C4-2B (cell line): ENCODE data around the gene FBXL14.

Source experiments
- ZFX ChIP-seq: fragments of 450-650 bp; IDR thresholded peaks from 2 replicates; pipeline ENCODE4 v1.6.1; 2017
- TF ChIP-seq, protein P1 (sequence below): fragments of 450-650 bp; conservative IDR thresholded peaks from 2 replicates; pipeline ENCODE4 v1.5.1; 2017; ENCODE audit warnings: mild to moderate bottlenecking

DNA sequence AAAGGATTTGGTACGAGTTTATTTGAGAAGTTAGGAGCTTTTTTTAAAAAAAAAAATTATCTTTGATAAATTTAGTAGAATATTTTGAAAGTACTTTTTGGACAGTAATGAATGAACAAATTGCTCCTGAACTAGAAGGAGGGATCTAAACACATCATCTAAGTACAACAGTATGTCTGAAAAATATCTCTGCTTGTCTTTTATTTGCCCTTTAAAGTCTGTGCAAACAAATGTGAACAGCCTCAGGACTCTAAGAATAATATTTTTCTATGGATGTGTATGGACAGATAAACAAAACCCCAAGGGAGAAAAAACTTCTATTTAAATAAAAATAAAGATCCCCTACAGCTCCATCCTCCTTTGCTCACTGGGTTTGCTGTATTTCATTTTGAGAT is 19.5 kb downstream of the FBXL14 start:
- TF ChIP-seq, protein P1, sequence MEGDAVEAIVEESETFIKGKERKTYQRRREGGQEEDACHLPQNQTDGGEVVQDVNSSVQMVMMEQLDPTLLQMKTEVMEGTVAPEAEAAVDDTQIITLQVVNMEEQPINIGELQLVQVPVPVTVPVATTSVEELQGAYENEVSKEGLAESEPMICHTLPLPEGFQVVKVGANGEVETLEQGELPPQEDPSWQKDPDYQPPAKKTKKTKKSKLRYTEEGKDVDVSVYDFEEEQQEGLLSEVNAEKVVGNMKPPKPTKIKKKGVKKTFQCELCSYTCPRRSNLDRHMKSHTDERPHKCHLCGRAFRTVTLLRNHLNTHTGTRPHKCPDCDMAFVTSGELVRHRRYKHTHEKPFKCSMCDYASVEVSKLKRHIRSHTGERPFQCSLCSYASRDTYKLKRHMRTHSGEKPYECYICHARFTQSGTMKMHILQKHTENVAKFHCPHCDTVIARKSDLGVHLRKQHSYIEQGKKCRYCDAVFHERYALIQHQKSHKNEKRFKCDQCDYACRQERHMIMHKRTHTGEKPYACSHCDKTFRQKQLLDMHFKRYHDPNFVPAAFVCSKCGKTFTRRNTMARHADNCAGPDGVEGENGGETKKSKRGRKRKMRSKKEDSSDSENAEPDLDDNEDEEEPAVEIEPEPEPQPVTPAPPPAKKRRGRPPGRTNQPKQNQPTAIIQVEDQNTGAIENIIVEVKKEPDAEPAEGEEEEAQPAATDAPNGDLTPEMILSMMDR: no peak
- TF ChIP-seq ZFX: no peak
